ENCODE data around the gene DYTN. TPM values are rescaled to one million over a fixed set of nuclear protein-coding genes. Genes with fewer than 3 reads are reported as not detected.

Gene DYTN
- total and polyA plus RNA-seq, 4 donors = not detected

DNA sequence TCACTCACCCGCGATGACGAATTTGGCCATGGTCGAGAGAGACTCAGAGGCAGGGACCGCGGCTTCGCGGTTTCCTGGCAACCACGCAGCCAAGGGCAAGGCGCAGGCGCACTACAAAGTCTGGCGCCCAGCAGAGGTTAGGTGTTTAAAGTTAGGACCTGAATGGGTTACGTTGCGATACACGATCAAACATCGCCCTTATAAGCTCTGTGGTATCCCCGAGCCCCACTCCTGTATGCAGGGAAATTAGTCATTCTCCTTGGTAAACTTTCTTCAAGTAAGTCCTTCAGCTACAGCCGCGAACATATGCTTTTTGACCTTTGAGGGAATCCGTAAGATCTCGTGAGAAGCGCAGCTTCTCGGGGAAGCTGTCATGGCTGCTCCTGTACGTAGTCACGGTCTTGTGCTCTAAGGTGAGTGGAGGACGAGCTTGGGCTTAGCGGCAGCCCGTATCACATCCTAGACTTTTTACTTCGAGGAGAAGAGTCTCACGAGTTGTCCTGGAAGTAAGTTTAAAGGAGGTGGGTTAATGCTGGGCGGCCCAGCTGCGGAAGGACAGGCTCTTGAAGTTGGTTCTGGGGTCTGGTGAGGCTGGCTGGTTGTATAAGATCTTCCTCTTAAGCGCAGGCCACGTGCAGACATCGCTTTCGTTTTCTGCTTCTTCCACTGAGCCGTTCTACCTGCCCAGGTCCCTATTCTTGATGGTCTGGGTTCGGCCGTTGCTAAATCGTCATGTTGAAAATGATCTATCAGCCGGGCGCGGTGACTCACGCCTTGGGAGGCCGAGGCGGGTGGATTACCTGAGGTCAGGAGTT lies 47.3 kb upstream of the DYTN start, which contains the start of the genes FASTKD2 and MDH1B (continued):
- TF ChIP-seq FOXA2 (IDR thresholded peaks at IDR 0.05) (no peak), JUND (IDR thresholded peaks at IDR 0.05) (peak; percentile 34 to 71), YY1 (IDR thresholded peaks at IDR 0.05) (peak; percentile 99), GABPA (IDR thresholded peaks at IDR 0.05 in 1 of 2, conservative IDR thresholded peaks at IDR 0.05 in 1 of 2) (peak in 1 of 2 donors; percentile 61)
- TF ChIP-seq, protein P1, sequence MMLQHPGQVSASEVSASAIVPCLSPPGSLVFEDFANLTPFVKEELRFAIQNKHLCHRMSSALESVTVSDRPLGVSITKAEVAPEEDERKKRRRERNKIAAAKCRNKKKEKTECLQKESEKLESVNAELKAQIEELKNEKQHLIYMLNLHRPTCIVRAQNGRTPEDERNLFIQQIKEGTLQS (IDR thresholded peaks at IDR 0.05) = peak; percentile 26
- TF ChIP-seq, protein P2, sequence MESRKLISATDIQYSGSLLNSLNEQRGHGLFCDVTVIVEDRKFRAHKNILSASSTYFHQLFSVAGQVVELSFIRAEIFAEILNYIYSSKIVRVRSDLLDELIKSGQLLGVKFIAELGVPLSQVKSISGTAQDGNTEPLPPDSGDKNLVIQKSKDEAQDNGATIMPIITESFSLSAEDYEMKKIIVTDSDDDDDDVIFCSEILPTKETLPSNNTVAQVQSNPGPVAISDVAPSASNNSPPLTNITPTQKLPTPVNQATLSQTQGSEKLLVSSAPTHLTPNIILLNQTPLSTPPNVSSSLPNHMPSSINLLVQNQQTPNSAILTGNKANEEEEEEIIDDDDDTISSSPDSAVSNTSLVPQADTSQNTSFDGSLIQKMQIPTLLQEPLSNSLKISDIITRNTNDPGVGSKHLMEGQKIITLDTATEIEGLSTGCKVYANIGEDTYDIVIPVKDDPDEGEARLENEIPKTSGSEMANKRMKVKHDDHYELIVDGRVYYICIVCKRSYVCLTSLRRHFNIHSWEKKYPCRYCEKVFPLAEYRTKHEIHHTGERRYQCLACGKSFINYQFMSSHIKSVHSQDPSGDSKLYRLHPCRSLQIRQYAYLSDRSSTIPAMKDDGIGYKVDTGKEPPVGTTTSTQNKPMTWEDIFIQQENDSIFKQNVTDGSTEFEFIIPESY (IDR thresholded peaks at IDR 0.05) = peak; percentile 100

DNA sequence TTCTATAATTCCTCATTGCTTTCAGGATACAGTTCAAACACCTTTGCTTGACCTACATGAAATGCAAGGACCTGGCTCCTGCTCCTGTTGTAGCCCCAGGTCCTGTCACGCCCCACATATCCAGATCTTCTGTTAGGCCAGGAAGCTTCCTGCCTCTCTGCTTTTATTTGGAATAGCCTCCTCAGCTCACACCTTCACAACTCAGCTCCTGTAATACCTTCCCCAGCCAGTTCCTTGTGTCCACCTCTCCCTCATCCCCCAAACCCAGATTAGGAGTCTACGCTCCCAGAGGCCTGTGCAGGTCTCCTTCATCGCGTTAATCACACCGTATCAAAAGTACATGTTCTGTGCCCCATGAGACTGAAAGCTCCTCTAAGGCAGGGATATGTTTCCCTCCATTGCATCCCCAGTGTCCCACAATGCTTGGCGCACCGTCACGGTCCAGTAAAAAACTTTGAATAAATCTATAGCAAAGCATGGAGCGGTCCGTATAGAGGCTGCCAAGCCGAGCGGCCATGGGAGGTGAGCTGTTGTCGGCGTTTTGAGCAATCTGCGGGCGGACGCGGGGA lies 46.6 kb upstream of the DYTN start:
- peaks cover 0 to 14% (median 2%) of the 10 kb centered on the region in 4 donors for H3K36me3 ChIP-seq (ENCODE audit: control insufficient read depth in 4 of 4, insufficient read depth in 3 of 4, low read depth in 1 of 4, low read length in 3 of 4)
- no peak for TF ChIP-seq RXRA (IDR thresholded peaks at IDR 0.05)
- no peak for TF ChIP-seq TAF1 (conservative IDR thresholded peaks at IDR 0.05)
- TF ChIP-seq EGR1 (IDR thresholded peaks at IDR 0.05; ENCODE audit: low read depth in 2 of 2) = no peak
- TF ChIP-seq YY1 (IDR thresholded peaks at IDR 0.05) = no peak
- H3K4me1 ChIP-seq (ENCODE audit: control insufficient read depth in 4 of 4, insufficient read depth in 4 of 4, low read length in 3 of 4) = peaks cover 0 to 22% (median 10%) of the 10 kb centered on the region in 4 donors
- peak overlapping the region; percentile 86 to 89 for H3K9ac ChIP-seq (ENCODE audit: low read depth in 1 of 2, low read length in 2 of 2)
- 9% methylated on average over 18 of the region's 18 CpGs for WGBS
- no peaks in the 10 kb centered on the region for H3K9me3 ChIP-seq (ENCODE audit: control insufficient read depth in 4 of 4, low read length in 3 of 4)
- peak overlapping the region; percentile 91 to 95 for H3K27ac ChIP-seq (ENCODE audit: low read depth in 1 of 2, low read length in 2 of 2)
- peaks cover 0 to 4% (median 2%) of the 10 kb centered on the region in 4 donors for H3K27me3 ChIP-seq (ENCODE audit: control insufficient read depth in 4 of 4, insufficient read depth in 4 of 4, low read length in 3 of 4)
- no peak for DNase-seq (ENCODE audit: low spot score)
- peak overlapping the region; percentile 63 to 96 (median 92) for H3K4me3 ChIP-seq (ENCODE audit: low read depth in 1 of 3, low read length in 3 of 3)

DNA sequence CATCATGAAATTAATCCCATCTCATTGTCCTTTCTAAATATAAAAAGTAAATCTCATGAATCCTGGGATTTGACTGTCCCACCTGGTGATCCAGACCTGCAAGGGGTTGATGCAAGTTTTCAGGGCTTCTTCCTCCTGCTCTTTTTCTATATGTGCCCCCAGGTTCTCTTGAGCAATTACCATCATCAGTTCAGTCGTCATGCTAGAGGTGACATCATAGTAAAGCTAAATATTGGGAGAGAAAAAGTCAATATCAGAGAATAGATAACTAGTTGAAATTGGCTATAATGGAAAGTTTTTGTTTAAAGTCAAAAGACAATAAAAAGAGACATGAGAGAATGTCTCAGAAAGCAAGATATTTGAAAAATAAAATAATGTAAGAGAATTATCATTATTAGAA lies 38.6 kb upstream of the DYTN start:
- Histone ChIP-seq H3K36me3 (ENCODE audit: control insufficient read depth in 4 of 4, insufficient read depth in 3 of 4, low read depth in 1 of 4, low read length in 3 of 4) (no peaks in the 10 kb centered on the region), H3K9me3 (ENCODE audit: control insufficient read depth in 4 of 4, low read length in 3 of 4) (no peaks in the 10 kb centered on the region), H3K27me3 (ENCODE audit: control insufficient read depth in 4 of 4, insufficient read depth in 4 of 4, low read length in 3 of 4) (no peaks in the 10 kb centered on the region), H3K4me3 (ENCODE audit: low read depth in 1 of 3, low read length in 3 of 3) (no peak overlapping the region), H3K4me1 (ENCODE audit: control insufficient read depth in 4 of 4, insufficient read depth in 4 of 4, low read length in 3 of 4) (no peaks in the 10 kb centered on the region), H3K9ac (ENCODE audit: low read depth in 1 of 2, low read length in 2 of 2) (no peak overlapping the region), H3K27ac (ENCODE audit: low read depth in 1 of 2, low read length in 2 of 2) (no peak overlapping the region)
- no peak for TF ChIP-seq SP1 (IDR thresholded peaks at IDR 0.05)
- DNase-seq (ENCODE audit: low spot score) = no peak
- 16% methylated on average over 1 of the region's 1 CpG for WGBS

DNA sequence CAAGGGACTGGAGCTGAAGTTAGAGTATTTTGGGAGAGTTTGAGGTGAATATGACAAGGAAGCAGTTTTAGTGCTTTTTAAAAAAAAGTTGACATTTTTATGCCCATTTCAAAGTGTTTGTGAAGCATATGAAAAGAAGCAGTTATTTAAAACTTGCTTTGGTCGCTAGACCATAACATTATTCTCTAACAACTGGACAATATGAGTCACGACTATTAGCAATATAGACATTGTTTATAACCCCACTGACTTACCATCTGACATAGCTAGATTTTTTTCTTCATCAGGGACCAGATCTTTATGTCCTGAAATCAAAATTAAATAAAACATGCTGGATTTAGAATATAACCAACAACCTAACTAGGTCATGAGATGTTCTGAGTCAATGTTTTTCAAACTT lies 22.6 kb upstream of the DYTN start:
- H3K27ac ChIP-seq (ENCODE audit: low read depth in 1 of 2, low read length in 2 of 2) = no peak overlapping the region
- H3K9me3 ChIP-seq (ENCODE audit: control insufficient read depth in 4 of 4, low read length in 3 of 4) = no peaks in the 10 kb centered on the region
- no peaks in the 10 kb centered on the region for H3K4me1 ChIP-seq (ENCODE audit: control insufficient read depth in 4 of 4, insufficient read depth in 4 of 4, low read length in 3 of 4)
- H3K4me3 ChIP-seq (ENCODE audit: low read depth in 1 of 3, low read length in 3 of 3) = no peak overlapping the region
- 47% methylated on average over 2 of the region's 2 CpGs for WGBS
- H3K36me3 ChIP-seq (ENCODE audit: control insufficient read depth in 4 of 4, insufficient read depth in 3 of 4, low read depth in 1 of 4, low read length in 3 of 4) = no peaks in the 10 kb centered on the region
- no peak overlapping the region for H3K9ac ChIP-seq (ENCODE audit: low read depth in 1 of 2, low read length in 2 of 2)
- DNase-seq (ENCODE audit: low spot score) = no peak
- H3K27me3 ChIP-seq (ENCODE audit: control insufficient read depth in 4 of 4, insufficient read depth in 4 of 4, low read length in 3 of 4) = peaks cover 0 to 10% (median 0%) of the 10 kb centered on the region in 4 donors
- TF ChIP-seq, protein P3, sequence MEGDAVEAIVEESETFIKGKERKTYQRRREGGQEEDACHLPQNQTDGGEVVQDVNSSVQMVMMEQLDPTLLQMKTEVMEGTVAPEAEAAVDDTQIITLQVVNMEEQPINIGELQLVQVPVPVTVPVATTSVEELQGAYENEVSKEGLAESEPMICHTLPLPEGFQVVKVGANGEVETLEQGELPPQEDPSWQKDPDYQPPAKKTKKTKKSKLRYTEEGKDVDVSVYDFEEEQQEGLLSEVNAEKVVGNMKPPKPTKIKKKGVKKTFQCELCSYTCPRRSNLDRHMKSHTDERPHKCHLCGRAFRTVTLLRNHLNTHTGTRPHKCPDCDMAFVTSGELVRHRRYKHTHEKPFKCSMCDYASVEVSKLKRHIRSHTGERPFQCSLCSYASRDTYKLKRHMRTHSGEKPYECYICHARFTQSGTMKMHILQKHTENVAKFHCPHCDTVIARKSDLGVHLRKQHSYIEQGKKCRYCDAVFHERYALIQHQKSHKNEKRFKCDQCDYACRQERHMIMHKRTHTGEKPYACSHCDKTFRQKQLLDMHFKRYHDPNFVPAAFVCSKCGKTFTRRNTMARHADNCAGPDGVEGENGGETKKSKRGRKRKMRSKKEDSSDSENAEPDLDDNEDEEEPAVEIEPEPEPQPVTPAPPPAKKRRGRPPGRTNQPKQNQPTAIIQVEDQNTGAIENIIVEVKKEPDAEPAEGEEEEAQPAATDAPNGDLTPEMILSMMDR (IDR thresholded peaks at IDR 0.05; ENCODE audit: low read depth, low read length, missing input control) = no peak
- TF ChIP-seq, protein P4, sequence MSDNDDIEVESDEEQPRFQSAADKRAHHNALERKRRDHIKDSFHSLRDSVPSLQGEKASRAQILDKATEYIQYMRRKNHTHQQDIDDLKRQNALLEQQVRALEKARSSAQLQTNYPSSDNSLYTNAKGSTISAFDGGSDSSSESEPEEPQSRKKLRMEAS (IDR thresholded peaks at IDR 0.05) = no peak
- no peak for TF ChIP-seq YY1 (IDR thresholded peaks at IDR 0.05)
- TF ChIP-seq, protein P5, sequence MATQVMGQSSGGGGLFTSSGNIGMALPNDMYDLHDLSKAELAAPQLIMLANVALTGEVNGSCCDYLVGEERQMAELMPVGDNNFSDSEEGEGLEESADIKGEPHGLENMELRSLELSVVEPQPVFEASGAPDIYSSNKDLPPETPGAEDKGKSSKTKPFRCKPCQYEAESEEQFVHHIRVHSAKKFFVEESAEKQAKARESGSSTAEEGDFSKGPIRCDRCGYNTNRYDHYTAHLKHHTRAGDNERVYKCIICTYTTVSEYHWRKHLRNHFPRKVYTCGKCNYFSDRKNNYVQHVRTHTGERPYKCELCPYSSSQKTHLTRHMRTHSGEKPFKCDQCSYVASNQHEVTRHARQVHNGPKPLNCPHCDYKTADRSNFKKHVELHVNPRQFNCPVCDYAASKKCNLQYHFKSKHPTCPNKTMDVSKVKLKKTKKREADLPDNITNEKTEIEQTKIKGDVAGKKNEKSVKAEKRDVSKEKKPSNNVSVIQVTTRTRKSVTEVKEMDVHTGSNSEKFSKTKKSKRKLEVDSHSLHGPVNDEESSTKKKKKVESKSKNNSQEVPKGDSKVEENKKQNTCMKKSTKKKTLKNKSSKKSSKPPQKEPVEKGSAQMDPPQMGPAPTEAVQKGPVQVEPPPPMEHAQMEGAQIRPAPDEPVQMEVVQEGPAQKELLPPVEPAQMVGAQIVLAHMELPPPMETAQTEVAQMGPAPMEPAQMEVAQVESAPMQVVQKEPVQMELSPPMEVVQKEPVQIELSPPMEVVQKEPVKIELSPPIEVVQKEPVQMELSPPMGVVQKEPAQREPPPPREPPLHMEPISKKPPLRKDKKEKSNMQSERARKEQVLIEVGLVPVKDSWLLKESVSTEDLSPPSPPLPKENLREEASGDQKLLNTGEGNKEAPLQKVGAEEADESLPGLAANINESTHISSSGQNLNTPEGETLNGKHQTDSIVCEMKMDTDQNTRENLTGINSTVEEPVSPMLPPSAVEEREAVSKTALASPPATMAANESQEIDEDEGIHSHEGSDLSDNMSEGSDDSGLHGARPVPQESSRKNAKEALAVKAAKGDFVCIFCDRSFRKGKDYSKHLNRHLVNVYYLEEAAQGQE (IDR thresholded peaks at IDR 0.05) = no peak
- TF ChIP-seq, protein P2 (IDR thresholded peaks at IDR 0.05) = no peak
- no peak for TF ChIP-seq JUND (IDR thresholded peaks at IDR 0.05)

Data from liver (tissue), 9 donors.